ENCODE results near the gene PRCP. TPM values are rescaled to one million over a fixed set of nuclear protein-coding genes. Genes with fewer than 3 reads are reported as not detected.
A peak's percentile ranks its signal among the peaks of the same experiment; 100 is the strongest.
"Not testable (repeated sequence)": the region's sequence is repeated elsewhere in the genome, so short reads cannot be mapped to it uniquely, and the experiment has no call there.

Gene PRCP
- total RNA-seq: 10 to 100 TPM; 17.3 to 21.8 TPM

GRCh38 chr11:82900277-82901164 is at the start of gene PRCP:
PRCP (minus strand) TSS chr11:82900430; CDS start chr11:82900402, 28 bp downstream.
- Mint-ChIP-seq H3K4me3 (peak within 1 kb of the TSS; percentile 91), H3K27me3 (no peaks in the 10 kb centered on the region), H3K9me3 (ENCODE audit: low read depth) (no peaks in the 10 kb centered on the region), H3K27ac (peak within 1 kb of the TSS; percentile 99), H3K36me3 (peaks cover 3% of the 10 kb centered on the region), H3K4me1 (peaks cover 53% of the 10 kb centered on the region)
- CTCF ChIA-PET: interaction anchor here (0.7 to 5.3 kb wide), 20 partner anchors 11 to 392 kb away, joined by 3 to 43 read pairs (median 4); partner anchors contain the start of genes ANKRD42, PCF11 and RAB30
- ATAC-seq (peak; percentile 81), DNase-seq (peak; percentile 97)

GRCh38 chr11:82949352-82949751 is 49.1 kb upstream of the PRCP start:
- Mint-ChIP-seq H3K4me1 (no peaks in the 10 kb centered on the region), H3K4me3 (no peak overlapping the region), H3K27me3 (no peaks in the 10 kb centered on the region), H3K36me3 (peaks cover 26% of the 10 kb centered on the region), H3K9me3 (ENCODE audit: low read depth) (peaks cover 13% of the 10 kb centered on the region), H3K27ac (no peak overlapping the region)
- DNase-seq (no peak), ATAC-seq (no peak)
- CTCF ChIA-PET: no interaction called here

- DNase-seq: no peak
- H3K27ac Mint-ChIP-seq: no peak overlapping the region
- no peak overlapping the region for H3K4me3 Mint-ChIP-seq
- H3K9me3 Mint-ChIP-seq (ENCODE audit: low read depth): no peaks in the 10 kb centered on the region
- CTCF ChIA-PET: no interaction called here
- H3K36me3 Mint-ChIP-seq: peaks cover 9% of the 10 kb centered on the region
- no peak for ATAC-seq
- H3K4me1 Mint-ChIP-seq: peaks cover 2% of the 10 kb centered on the region
- no peaks in the 10 kb centered on the region for H3K27me3 Mint-ChIP-seq
These were observed 45.5 kb upstream of the PRCP start for GRCh38 chr11:82945682-82946081.

- H3K9me3 Mint-ChIP-seq (ENCODE audit: low read depth); ATAC-seq; H3K27ac Mint-ChIP-seq: not testable (repeated sequence)
These were observed 44.8 kb upstream of the PRCP start for GRCh38 chr11:82945041-82945440.

GRCh38 chr11:82944198-82944597 is 44.0 kb upstream of the PRCP start:
- DNase-seq (no peak), ATAC-seq (no peak)
- CTCF ChIA-PET: no interaction called here
- H3K4me3 Mint-ChIP-seq: no peak overlapping the region
- H3K36me3 Mint-ChIP-seq: peaks cover 11% of the 10 kb centered on the region
- peaks cover 3% of the 10 kb centered on the region for H3K4me1 Mint-ChIP-seq
- no peak overlapping the region for H3K27ac Mint-ChIP-seq
- peaks cover 2% of the 10 kb centered on the region for H3K9me3 Mint-ChIP-seq (ENCODE audit: low read depth)
- no peaks in the 10 kb centered on the region for H3K27me3 Mint-ChIP-seq

More at GRCh38 chr11:82945041-82945440, 44.8 kb upstream of the PRCP start:
- H3K27me3 Mint-ChIP-seq, CTCF ChIA-PET, H3K4me3 Mint-ChIP-seq, H3K36me3 Mint-ChIP-seq, DNase-seq, H3K4me1 Mint-ChIP-seq: not testable (repeated sequence)

GRCh38 chr11:82943430-82943829 is 43.2 kb upstream of the PRCP start:
- not testable (repeated sequence) for H3K9me3 Mint-ChIP-seq (ENCODE audit: low read depth); H3K4me1 Mint-ChIP-seq; DNase-seq; ATAC-seq; H3K27ac Mint-ChIP-seq; H3K4me3 Mint-ChIP-seq; H3K27me3 Mint-ChIP-seq
- H3K36me3 Mint-ChIP-seq: peaks cover 11% of the 10 kb centered on the region
- CTCF ChIA-PET: interaction anchor here (1.3 kb wide), 1 partner anchor 76 kb away, joined by 3 read pairs; no protein-coding TSS in a partner anchor

GRCh38 chr11:82942376-82942775 is 42.1 kb upstream of the PRCP start:
- Mint-ChIP-seq H3K4me1 (peaks cover 3% of the 10 kb centered on the region), H3K27ac (no peak overlapping the region), H3K27me3 (no peaks in the 10 kb centered on the region), H3K9me3 (ENCODE audit: low read depth) (peaks cover 2% of the 10 kb centered on the region), H3K36me3 (peaks cover 11% of the 10 kb centered on the region), H3K4me3 (no peak overlapping the region)
- no peak for ATAC-seq
- CTCF ChIA-PET: interaction anchor here (0.9 to 3.3 kb wide), 4 partner anchors 12 to 75 kb away, joined by 3 to 10 read pairs (median 3); no protein-coding TSS in a partner anchor
- no peak for DNase-seq

GRCh38 chr11:82939456-82939855 is 39.2 kb upstream of the PRCP start:
- no peak for ATAC-seq
- Mint-ChIP-seq H3K9me3 (ENCODE audit: low read depth) (peaks cover 2% of the 10 kb centered on the region), H3K36me3 (peaks cover 27% of the 10 kb centered on the region), H3K27ac (no peak overlapping the region), H3K4me3 (no peak overlapping the region), H3K27me3 (no peaks in the 10 kb centered on the region), H3K4me1 (peaks cover 3% of the 10 kb centered on the region)
- CTCF ChIA-PET: interaction anchor here (0.9 to 3.3 kb wide), 2 partner anchors 9 kb away, joined by 3 to 10 read pairs; no protein-coding TSS in a partner anchor
- no peak for DNase-seq

- ATAC-seq (no peak), DNase-seq (no peak)
- H3K4me1 Mint-ChIP-seq: peaks cover 3% of the 10 kb centered on the region
- H3K4me3 Mint-ChIP-seq: no peak overlapping the region
- no peak overlapping the region for H3K27ac Mint-ChIP-seq
- CTCF ChIA-PET: interaction anchor here (1.4 kb wide), 1 partner anchor 312 kb away, joined by 3 read pairs; no protein-coding TSS in a partner anchor
- H3K9me3 Mint-ChIP-seq (ENCODE audit: low read depth): peaks cover 2% of the 10 kb centered on the region
- no peaks in the 10 kb centered on the region for H3K27me3 Mint-ChIP-seq
- peaks cover 37% of the 10 kb centered on the region for H3K36me3 Mint-ChIP-seq
These were observed 37.3 kb upstream of the PRCP start for GRCh38 chr11:82937554-82937953.

- DNase-seq: no peak
- CTCF ChIA-PET: no interaction called here
- ATAC-seq: no peak
- H3K9me3 Mint-ChIP-seq (ENCODE audit: low read depth): peaks cover 2% of the 10 kb centered on the region
- no peak overlapping the region for H3K4me3 Mint-ChIP-seq
- H3K36me3 Mint-ChIP-seq: peaks cover 46% of the 10 kb centered on the region
- H3K27me3 Mint-ChIP-seq: no peaks in the 10 kb centered on the region
- no peak overlapping the region for H3K27ac Mint-ChIP-seq
- peaks cover 4% of the 10 kb centered on the region for H3K4me1 Mint-ChIP-seq
These were observed 36.0 kb upstream of the PRCP start for GRCh38 chr11:82936261-82936660.

GRCh38 chr11:82932564-82932963 is 32.3 kb upstream of the PRCP start:
- Mint-ChIP-seq H3K4me3 (no peak overlapping the region), H3K36me3 (peaks cover 45% of the 10 kb centered on the region), H3K4me1 (peaks cover 5% of the 10 kb centered on the region), H3K9me3 (ENCODE audit: low read depth) (no peaks in the 10 kb centered on the region), H3K27ac (no peak overlapping the region), H3K27me3 (no peaks in the 10 kb centered on the region)
- no peak for ATAC-seq
- no peak for DNase-seq
- CTCF ChIA-PET: no interaction called here

GRCh38 chr11:82930734-82931133 is 30.5 kb upstream of the PRCP start:
- peaks cover 10% of the 10 kb centered on the region for H3K4me1 Mint-ChIP-seq
- CTCF ChIA-PET: interaction anchor here (1.0 to 2.0 kb wide), 5 partner anchors 8 to 154 kb away, joined by 3 to 10 read pairs (median 3); no protein-coding TSS in a partner anchor
- ATAC-seq (no peak), DNase-seq (no peak)
- no peaks in the 10 kb centered on the region for H3K9me3 Mint-ChIP-seq (ENCODE audit: low read depth)
- no peak overlapping the region for H3K4me3 Mint-ChIP-seq
- no peaks in the 10 kb centered on the region for H3K27me3 Mint-ChIP-seq
- H3K36me3 Mint-ChIP-seq: peaks cover 38% of the 10 kb centered on the region
- H3K27ac Mint-ChIP-seq: no peak overlapping the region

GRCh38 chr11:82930229-82930628 is 30.0 kb upstream of the PRCP start:
- Mint-ChIP-seq H3K4me3 (no peak overlapping the region), H3K9me3 (ENCODE audit: low read depth) (no peaks in the 10 kb centered on the region), H3K36me3 (peaks cover 36% of the 10 kb centered on the region), H3K4me1 (peaks cover 10% of the 10 kb centered on the region), H3K27ac (no peak overlapping the region), H3K27me3 (no peaks in the 10 kb centered on the region)
- ATAC-seq (no peak), DNase-seq (no peak)
- CTCF ChIA-PET: interaction anchor here (1.1 to 2.0 kb wide), 6 partner anchors 9 to 155 kb away, joined by 3 to 10 read pairs (median 3); no protein-coding TSS in a partner anchor

- H3K36me3 Mint-ChIP-seq: peaks cover 33% of the 10 kb centered on the region
- no peak for ATAC-seq
- no peak for DNase-seq
- no peak overlapping the region for H3K27ac Mint-ChIP-seq
- no peak overlapping the region for H3K4me3 Mint-ChIP-seq
- CTCF ChIA-PET: interaction anchor here (1.0 to 1.3 kb wide), 3 partner anchors 62 to 133 kb away, joined by 3 read pairs; no protein-coding TSS in a partner anchor
- H3K9me3 Mint-ChIP-seq (ENCODE audit: low read depth): no peaks in the 10 kb centered on the region
- peaks cover 10% of the 10 kb centered on the region for H3K4me1 Mint-ChIP-seq
- H3K27me3 Mint-ChIP-seq: no peaks in the 10 kb centered on the region
These were observed 28.9 kb upstream of the PRCP start for GRCh38 chr11:82929121-82929520.
